CD4-positive, alpha-beta T cell treated with Interleukin-4 for 1 hour (primary cell): ENCODE measurements around the gene CTNNA3.

Experiments used
- DNase-seq, 2 donors: peaks; one replicate each; pipeline ENCODE4 v3.0.0-alpha.2; 2020 to 2022

Gene CTNNA3

GRCh38 chr10:66927251-66927935 is 768.6 kb downstream of the CTNNA3 start:
- DNase-seq: no peak

GRCh38 chr10:66926841-66927240 is 769.2 kb downstream of the CTNNA3 start:
- no peak for DNase-seq

GRCh38 chr10:66925896-66926715 is 769.9 kb downstream of the CTNNA3 start, which contains the start of gene LRRTM3:
Gene LRRTM3, plus strand, starts transcription at chr10:66926036.
- DNase-seq: peak; percentile 12 to 17

GRCh38 chr10:66925373-66925772 is 770.6 kb downstream of the CTNNA3 start:
- no peak for DNase-seq

- no peak for DNase-seq
These were observed 771.2 kb downstream of the CTNNA3 start for GRCh38 chr10:66924674-66925345.

GRCh38 chr10:66919248-66919647 is 776.7 kb downstream of the CTNNA3 start:
- no peak for DNase-seq

- no peak for DNase-seq
These were observed 778.9 kb downstream of the CTNNA3 start for GRCh38 chr10:66917104-66917503.

GRCh38 chr10:66916030-66916429 is 780.0 kb downstream of the CTNNA3 start:
- no peak for DNase-seq

GRCh38 chr10:66910671-66911070 is 785.3 kb downstream of the CTNNA3 start:
- no peak for DNase-seq

GRCh38 chr10:66892871-66893270 is 803.1 kb downstream of the CTNNA3 start:
- DNase-seq: no peak

GRCh38 chr10:66888237-66888636 is 807.8 kb downstream of the CTNNA3 start:
- DNase-seq: no peak

- no peak for DNase-seq
These were observed 809.1 kb downstream of the CTNNA3 start for GRCh38 chr10:66886848-66887247.

GRCh38 chr10:66882271-66882670 is 813.7 kb downstream of the CTNNA3 start:
- DNase-seq: no peak

- no peak for DNase-seq
These were observed 814.2 kb downstream of the CTNNA3 start for GRCh38 chr10:66881814-66882213.

- DNase-seq: no peak
These were observed 815.2 kb downstream of the CTNNA3 start for GRCh38 chr10:66880826-66881225.

- no peak for DNase-seq
These were observed 815.7 kb downstream of the CTNNA3 start for GRCh38 chr10:66880292-66880691.

GRCh38 chr10:66877361-66877760 is 818.6 kb downstream of the CTNNA3 start:
- no peak for DNase-seq

- no peak for DNase-seq
These were observed 826.4 kb downstream of the CTNNA3 start for GRCh38 chr10:66869635-66870034.

GRCh38 chr10:66862687-66863258 is 833.2 kb downstream of the CTNNA3 start:
- DNase-seq: no peak

GRCh38 chr10:66860376-66860945 is 835.5 kb downstream of the CTNNA3 start:
- DNase-seq: no peak

- DNase-seq: no peak
These were observed 843.2 kb downstream of the CTNNA3 start for GRCh38 chr10:66852811-66853210.

GRCh38 chr10:66848856-66849255 is 847.1 kb downstream of the CTNNA3 start:
- no peak for DNase-seq
